HL-60 (cell line): Measurements from ENCODE around the gene SEMG2.

ENCODE experiments used
- CTCF ChIP-seq: IDR thresholded peaks from one replicate; pipeline ENCODE4 v1.5.1; 2011; ENCODE audit warnings: low read length, control low read depth, inconsistent platforms; ENCODE audit not compliant: insufficient read depth
- POLR2AphosphoS5 ChIP-seq: IDR thresholded peaks from 2 replicates; pipeline ENCODE4 v1.6.1; 2012; ENCODE audit warnings: low read depth

GRCh38 chr20:45183084-45183483 lies 38.1 kb upstream of the SEMG2 start:
- TF ChIP-seq CTCF, result no peak
- TF ChIP-seq POLR2AphosphoS5, result no peak
